CD4-positive, alpha-beta T cell treated with Interleukin-10 for 1 hour (primary cell): ENCODE measurements around the gene SASH1.
A peak's percentile ranks its signal among the peaks of the same experiment; 100 is the strongest.

Source experiments
- DNase-seq: peaks from one replicate; pipeline ENCODE4 v3.0.0-alpha.2; 2020

The SASH1 gene

GRCh38 chr6:148502083-148502772 is 159.6 kb downstream of the SASH1 start:
- DNase-seq: no peak

GRCh38 chr6:148502773-148503135 is 160.1 kb downstream of the SASH1 start:
- no peak for DNase-seq

- DNase-seq: no peak
These were observed 161.1 kb downstream of the SASH1 start for GRCh38 chr6:148503703-148504102.

GRCh38 chr6:148507774-148508173 is 165.1 kb downstream of the SASH1 start:
- DNase-seq: no peak

- no peak for DNase-seq
These were observed 165.9 kb downstream of the SASH1 start for GRCh38 chr6:148508401-148509041.

GRCh38 chr6:148509119-148509799 is 166.6 kb downstream of the SASH1 start:
- no peak for DNase-seq

- peak; percentile 2 for DNase-seq
These were observed 167.4 kb downstream of the SASH1 start for GRCh38 chr6:148509800-148510581.

GRCh38 chr6:148513145-148514071 is 170.8 kb downstream of the SASH1 start:
- DNase-seq: no peak

- DNase-seq: no peak
These were observed 171.6 kb downstream of the SASH1 start for GRCh38 chr6:148514091-148514845.

- DNase-seq: no peak
These were observed 173.6 kb downstream of the SASH1 start for GRCh38 chr6:148516217-148516616.

- no peak for DNase-seq
These were observed 174.0 kb downstream of the SASH1 start for GRCh38 chr6:148516617-148517016.

GRCh38 chr6:148517470-148517869 is 174.8 kb downstream of the SASH1 start:
- no peak for DNase-seq

- DNase-seq: no peak
These were observed 176.0 kb downstream of the SASH1 start for GRCh38 chr6:148518511-148519156.

- DNase-seq: no peak
These were observed 177.6 kb downstream of the SASH1 start for GRCh38 chr6:148520109-148520841.

GRCh38 chr6:148521158-148521557 is 178.5 kb downstream of the SASH1 start:
- no peak for DNase-seq

- DNase-seq: no peak
These were observed 178.9 kb downstream of the SASH1 start for GRCh38 chr6:148521586-148521985.

- DNase-seq: no peak
These were observed 180.4 kb downstream of the SASH1 start for GRCh38 chr6:148523048-148523447.

- DNase-seq: no peak
These were observed 180.9 kb downstream of the SASH1 start for GRCh38 chr6:148523551-148523950.

GRCh38 chr6:148524471-148524882 is 181.8 kb downstream of the SASH1 start:
- DNase-seq: no peak

GRCh38 chr6:148524976-148525375 is 182.3 kb downstream of the SASH1 start:
- no peak for DNase-seq
